Testis (tissue), 3 donors: Measurements from ENCODE around the gene ERAP2. TPM values are rescaled to one million over a fixed set of nuclear protein-coding genes. Genes with fewer than 3 reads are reported as not detected.

ENCODE experiments used
- DNase-seq: peaks from one replicate; pipeline ENCODE4 v3.0.0-alpha.2; 2019
- H3K27ac ChIP-seq, 2 donors: fragments of 200-600 bp; sonication (generic); one replicate each; pipeline ENCODE4 v1.5.1; 2019
- H3K27me3 ChIP-seq: fragments of 200-600 bp; sonication (generic); one replicate; pipeline ENCODE4 v1.5.1; 2019
- H3K36me3 ChIP-seq: fragments of 200-600 bp; sonication (generic); one replicate; pipeline ENCODE4 v1.5.1; 2017; ENCODE audit warnings: low read depth; ENCODE audit errors: missing control alignments
- H3K4me1 ChIP-seq: fragments of 200-600 bp; sonication (generic); one replicate; pipeline ENCODE4 v1.5.1; 2019
- H3K4me3 ChIP-seq, 2 donors: fragments of 200-600 bp; sonication (generic); one replicate each; pipeline ENCODE4 v1.5.1; 2017 to 2019
- H3K9me3 ChIP-seq: fragments of 200-600 bp; sonication (generic); one replicate; pipeline ENCODE4 v1.5.1; 2017
- POLR2A ChIP-seq: fragments of 450-650 bp; IDR thresholded peaks from one replicate; pipeline ENCODE4 v1.6.1; 2017; ENCODE audit warnings: antibody characterized with exemption, mild to moderate bottlenecking, moderate library complexity
- WGBS, 2 donors: methylation state at CpG; one replicate each; pipeline ENCODE4 v1.1.5; 2018; 5-methylcytosine and 5-hydroxymethylcytosine counted together
- intact Hi-C: fragments of 100-400 bp; cut with DNase I; formaldehyde crosslinking; loops from one replicate; pipeline ENCODE4 v1.15.1; 2023; ENCODE audit warnings: low total_unique reads
- polyA plus RNA-seq: library from polyadenylated mRNA; stranded (reverse); fragments of 350-450 nt; fragmentation: Illumina TruSeq; extraction: RNeasy Lipid Tissue Mini Kit (QIAGEN cat#74804); gene quantifications from one replicate; pipeline ENCODE4 v1.2.3, GENCODE V29; 2014; ENCODE audit warnings: low read depth, low replicate concordance; ENCODE audit not compliant: insufficient read depth
- total RNA-seq, 2 donors: library from RNA; depleted of rRNA; stranded (reverse); fragments of >200 nt; gene quantifications; one replicate each; pipeline ENCODE4 v1.2.3, GENCODE V29; 2016
- TF ChIP-seq, protein P1 (sequence below), 3 experiments: fragments of 450-650 bp in 2 of 3; fragments of 200-600 bp in 1 of 3; sonication (generic) in 1 of 3; IDR thresholded peaks; one replicate each; pipeline ENCODE4 v1.5.1; 2016 to 2019; ENCODE audit warnings: antibody characterized with exemption in 3 of 3, mild to moderate bottlenecking in 2 of 3, moderate library complexity in 1 of 3

The ERAP2 gene
- total and polyA plus RNA-seq, 3 donors from 2014 or later = 4.0 to 5.6 (median 4.4) TPM

DNA sequence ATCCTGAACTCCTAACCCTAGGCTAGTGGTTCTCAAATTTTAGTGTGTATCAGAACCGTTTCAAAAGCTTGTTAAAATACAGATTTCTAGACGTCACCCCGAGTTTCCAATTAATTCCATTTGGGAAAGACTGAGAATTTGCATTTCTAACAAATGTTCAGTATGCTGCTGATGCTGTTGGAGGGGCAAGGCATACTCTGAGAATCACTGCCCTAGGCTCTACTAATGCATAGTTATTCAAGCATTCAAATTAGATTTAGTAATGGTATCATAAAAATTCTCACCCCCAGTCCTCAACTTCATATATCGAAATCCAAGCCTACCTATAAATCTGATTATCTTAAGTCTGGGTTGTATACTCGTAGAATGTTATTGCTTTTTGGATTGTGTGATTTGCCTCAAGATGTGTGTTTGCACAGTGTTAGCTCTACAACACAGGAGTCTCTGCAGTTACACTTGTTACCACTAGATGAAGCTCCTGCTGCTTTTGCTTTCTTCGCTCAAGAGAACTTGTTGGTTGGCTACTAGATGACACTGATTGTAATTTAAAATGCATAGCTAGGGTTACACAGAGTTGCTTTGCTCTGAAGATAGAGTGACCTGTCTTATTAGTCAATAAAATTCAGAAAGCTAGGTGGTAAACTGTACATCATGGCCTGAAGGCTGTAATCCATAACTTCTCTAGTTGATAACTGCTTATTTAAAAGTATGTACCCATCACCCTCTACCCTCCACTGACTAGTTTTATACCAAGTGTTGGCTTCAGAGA is 7.5 kb upstream of the ERAP2 start:
- no peak overlapping the region for H3K27ac ChIP-seq
- TF ChIP-seq, protein P1, sequence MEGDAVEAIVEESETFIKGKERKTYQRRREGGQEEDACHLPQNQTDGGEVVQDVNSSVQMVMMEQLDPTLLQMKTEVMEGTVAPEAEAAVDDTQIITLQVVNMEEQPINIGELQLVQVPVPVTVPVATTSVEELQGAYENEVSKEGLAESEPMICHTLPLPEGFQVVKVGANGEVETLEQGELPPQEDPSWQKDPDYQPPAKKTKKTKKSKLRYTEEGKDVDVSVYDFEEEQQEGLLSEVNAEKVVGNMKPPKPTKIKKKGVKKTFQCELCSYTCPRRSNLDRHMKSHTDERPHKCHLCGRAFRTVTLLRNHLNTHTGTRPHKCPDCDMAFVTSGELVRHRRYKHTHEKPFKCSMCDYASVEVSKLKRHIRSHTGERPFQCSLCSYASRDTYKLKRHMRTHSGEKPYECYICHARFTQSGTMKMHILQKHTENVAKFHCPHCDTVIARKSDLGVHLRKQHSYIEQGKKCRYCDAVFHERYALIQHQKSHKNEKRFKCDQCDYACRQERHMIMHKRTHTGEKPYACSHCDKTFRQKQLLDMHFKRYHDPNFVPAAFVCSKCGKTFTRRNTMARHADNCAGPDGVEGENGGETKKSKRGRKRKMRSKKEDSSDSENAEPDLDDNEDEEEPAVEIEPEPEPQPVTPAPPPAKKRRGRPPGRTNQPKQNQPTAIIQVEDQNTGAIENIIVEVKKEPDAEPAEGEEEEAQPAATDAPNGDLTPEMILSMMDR (IDR thresholded peaks at IDR 0.05) = peak; percentile 50 to 85 (median 82)
- no peak for TF ChIP-seq POLR2A
- H3K4me1 ChIP-seq = no peaks in the 10 kb centered on the region
- no peaks in the 10 kb centered on the region for H3K27me3 ChIP-seq
- intact Hi-C loops = no loop called here
- no peak for DNase-seq
- no peaks in the 10 kb centered on the region for H3K9me3 ChIP-seq
- no peak overlapping the region for H3K4me3 ChIP-seq
- no peaks in the 10 kb centered on the region for H3K36me3 ChIP-seq
- 73 to 79% methylated on average over 6 of the region's 6 CpGs for WGBS, 2 donors

DNA sequence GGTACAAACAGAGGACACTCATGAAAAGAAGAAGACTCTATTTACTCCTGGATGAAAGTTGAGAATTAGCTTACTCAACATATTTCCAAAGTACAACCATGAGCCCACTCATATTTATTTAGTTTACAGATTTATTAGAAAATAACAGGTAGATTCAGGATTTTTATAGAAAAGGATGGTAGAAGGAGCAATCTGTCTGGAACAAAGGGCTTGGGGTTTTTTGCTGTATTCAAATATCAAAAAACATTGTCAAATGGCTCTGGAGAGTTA is 7.0 kb upstream of the ERAP2 start:
- no peak for TF ChIP-seq POLR2A
- TF ChIP-seq, protein P1 (IDR thresholded peaks at IDR 0.05) = no peak
- DNase-seq = no peak
- intact Hi-C loops = no loop called here
- Histone ChIP-seq H3K27ac (no peak overlapping the region), H3K4me1 (no peaks in the 10 kb centered on the region), H3K36me3 (no peaks in the 10 kb centered on the region), H3K9me3 (no peaks in the 10 kb centered on the region), H3K4me3 (no peak overlapping the region), H3K27me3 (no peaks in the 10 kb centered on the region)

DNA sequence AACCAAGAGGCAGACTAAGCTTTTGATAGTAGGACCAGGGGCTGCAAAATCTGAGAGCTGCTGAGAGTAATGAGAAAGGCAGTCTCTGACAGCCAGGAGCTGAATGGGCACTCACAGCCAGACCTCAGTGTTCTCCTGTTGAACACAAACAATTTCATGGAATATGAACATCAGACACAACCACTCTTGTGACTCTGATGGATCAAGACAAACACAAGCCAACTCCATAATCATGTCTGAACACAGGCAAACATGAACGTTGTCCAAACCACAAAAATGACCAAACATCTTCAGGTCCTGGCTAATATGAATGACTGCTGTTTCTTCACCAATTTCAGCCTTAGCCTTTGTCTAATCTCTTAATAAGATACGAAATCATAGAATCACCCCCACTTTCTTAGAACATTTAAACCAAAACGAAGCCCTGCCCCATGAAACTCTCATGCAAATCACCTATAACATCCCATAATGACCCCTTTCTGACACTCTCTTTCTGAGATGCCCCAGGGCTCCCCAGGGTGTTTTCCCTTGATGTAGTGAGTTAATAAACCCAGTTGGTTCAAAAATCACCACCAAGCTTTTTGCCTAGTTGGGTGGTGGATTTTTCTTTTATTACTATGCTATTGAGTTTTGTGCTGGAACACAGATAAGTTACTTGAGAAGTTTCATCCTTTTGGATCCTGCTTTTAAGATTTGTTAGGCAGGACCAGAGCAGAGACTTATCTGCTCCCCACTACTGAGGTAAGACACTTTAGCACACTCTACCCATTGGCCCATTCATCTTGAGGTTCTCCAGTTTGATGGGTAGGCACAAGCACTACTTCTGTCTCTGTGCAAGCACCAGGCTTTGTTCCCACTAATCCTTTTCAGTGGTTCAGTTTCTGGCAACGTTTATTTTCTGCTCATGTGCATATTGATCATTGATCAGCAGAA is 5.9 kb upstream of the ERAP2 start:
- 66 to 76% methylated on average over 4 of the region's 4 CpGs for WGBS, 2 donors

DNA sequence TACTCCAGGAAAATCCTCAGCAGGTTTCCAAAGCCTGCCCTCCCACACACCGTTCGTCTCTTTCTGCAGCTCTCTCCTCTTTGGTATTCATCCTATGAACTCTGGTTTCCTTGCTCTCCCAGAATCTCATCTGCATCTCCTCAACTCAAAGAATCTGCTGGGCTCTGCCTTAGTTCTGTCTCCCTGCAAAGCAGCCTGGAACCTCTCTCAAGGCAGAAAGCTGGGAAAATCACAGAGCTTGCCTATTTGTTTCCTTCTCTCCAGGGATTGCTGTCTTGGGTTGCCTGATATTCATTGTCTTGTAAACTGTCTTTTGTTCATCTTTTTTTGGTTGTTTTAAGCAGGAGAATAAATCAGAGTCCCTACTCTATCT is 5.3 kb upstream of the ERAP2 start:
- intact Hi-C loops = loop anchor here (10.0 kb wide), 1 partner anchor 1006 kb away; no protein-coding TSS in a partner anchor
- 69 to 88% methylated on average over 2 of the region's 2 CpGs for WGBS, 2 donors

More for the DNA sequence above, 5.9 kb upstream of the ERAP2 start:
- TF ChIP-seq POLR2A = no peak
- TF ChIP-seq, protein P1 (IDR thresholded peaks at IDR 0.05) = no peak
- H3K4me1 ChIP-seq = no peaks in the 10 kb centered on the region
- no peak overlapping the region for H3K4me3 ChIP-seq
- no peaks in the 10 kb centered on the region for H3K9me3 ChIP-seq
- no peaks in the 10 kb centered on the region for H3K36me3 ChIP-seq
- intact Hi-C loops = loop anchor here (10.0 kb wide), 1 partner anchor 1006 kb away; no protein-coding TSS in a partner anchor
- H3K27me3 ChIP-seq = no peaks in the 10 kb centered on the region
- H3K27ac ChIP-seq = no peak overlapping the region
- DNase-seq = no peak

More for the DNA sequence above, 5.3 kb upstream of the ERAP2 start:
- Histone ChIP-seq H3K27me3 (no peaks in the 10 kb centered on the region), H3K4me1 (no peaks in the 10 kb centered on the region), H3K27ac (no peak overlapping the region), H3K9me3 (no peaks in the 10 kb centered on the region), H3K36me3 (no peaks in the 10 kb centered on the region), H3K4me3 (no peak overlapping the region)
- DNase-seq = no peak
- no peak for TF ChIP-seq POLR2A
- TF ChIP-seq, protein P1 (IDR thresholded peaks at IDR 0.05) = no peak
